K562 (cell line): ENCODE results near the gene GSK3B. TPM values are rescaled to one million over a fixed set of nuclear protein-coding genes. Genes with fewer than 3 reads are reported as not detected.

Source experiments
- ATAC-seq: fragments of 200-7000 bp; cut with Tn5 transposase; 3 replicates; pipeline ENCODE4 v1.9.1; 2020; ENCODE audit warnings: moderate library complexity
- BruUV-seq: library from RNA; stranded (reverse); fragments of 400-500 nt; replicated peaks from 2 replicates; lab custom pipeline; 2021; lab: Mats Ljungman, UMichigan
- CTCF ChIA-PET: fragments of 300-600 bp; formaldehyde crosslinking; extraction: SDS; loops from one replicate; lab custom pipeline; 2021; ENCODE audit warnings: low intra/inter-chr PET ratio; lab: Yijun Ruan, JAX
- POLR2A ChIA-PET: fragments of 300-600, 350-650 bp; sonication (Branson Sonifier 250); formaldehyde crosslinking; extraction: SDS; loops from one replicate; lab custom pipeline; 2021; ENCODE audit warnings: antibody characterized with exemption, inconsistent platforms; lab: Yijun Ruan, JAX
- DNase-seq, 4 experiments: peaks; one replicate each; pipeline versions ENCODE4 v3.0.0 to v3.0.0-alpha.2; 2011 to 2018; ENCODE audit warnings: low spot score in 3 of 4, mixed read lengths in 3 of 4; ENCODE audit errors: extremely low read depth in 1 of 4
- FAIRE-seq: peaks from 2 replicates; lab custom pipeline; 2011; peaks lifted over from hg19 to GRCh38; lab: Jason Lieb, UNC
- H2AFZ ChIP-seq: 2 replicates; pipeline ENCODE4 v1.6.0; 2011; ENCODE audit warnings: low read depth, low read length, control low read depth, inconsistent platforms
- H3K27ac ChIP-seq: fragments of 200-600 bp; 3 replicates; pipeline ENCODE4 v1.8.0; 2011; ENCODE audit warnings: low read depth, mild to moderate bottlenecking, control low read depth, inconsistent platforms, low read length, moderate library complexity, mixed read lengths; ENCODE audit errors: extremely low read depth
- H3K27me3 ChIP-seq, 2 experiments: fragments of 300-600 bp in 1 of 2; 2 replicates in 1 of 2; 3 replicates in 1 of 2; pipeline versions ENCODE4 v1.6.0 to v1.8.0; 2011; ENCODE audit warnings: inconsistent platforms in 2 of 2, low read length in 2 of 2, mild to moderate bottlenecking in 1 of 2, mixed read lengths in 1 of 2, moderate library complexity in 1 of 2; ENCODE audit not compliant: control insufficient read depth in 2 of 2, insufficient read depth in 2 of 2
- H3K36me3 ChIP-seq: fragments of 300-600 bp; 3 replicates; pipeline ENCODE4 v1.8.0; 2011; ENCODE audit warnings: mild to moderate bottlenecking, low read length, inconsistent platforms; ENCODE audit not compliant: control insufficient read depth, insufficient read depth
- H3K4me1 ChIP-seq, 2 experiments: fragments of 200-600 bp in 1 of 2; replicated peaks in 1 of 2; 2 replicates in 1 of 2; 3 replicates in 1 of 2; pipeline versions ENCODE4 v1.5.1 to v1.8.0; 2011; ENCODE audit warnings: inconsistent platforms in 2 of 2, low read length in 2 of 2, mild to moderate bottlenecking in 1 of 2, mixed read lengths in 1 of 2, moderate library complexity in 1 of 2; ENCODE audit not compliant: control insufficient read depth in 2 of 2, insufficient read depth in 2 of 2
- H3K4me2 ChIP-seq: 2 replicates; pipeline ENCODE4 v1.6.1; 2011; ENCODE audit warnings: low read length, control low read depth, inconsistent platforms, mixed read lengths; ENCODE audit not compliant: insufficient read depth
- H3K4me3 ChIP-seq: fragments of 200-600 bp; sonication (generic), shearing (Covaris generic); 2 replicates; pipeline ENCODE4 v1.5.1; 2016; ENCODE audit warnings: control low read depth, inconsistent platforms
- H3K79me2 ChIP-seq: fragments of 200-600 bp; 3 replicates; pipeline ENCODE4 v1.8.0; 2011; ENCODE audit warnings: low read length, inconsistent platforms; ENCODE audit not compliant: control insufficient read depth, insufficient read depth
- H3K9ac ChIP-seq, 2 experiments: 2 replicates each; pipeline versions ENCODE4 v1.6.0 to v1.6.1; 2011; ENCODE audit warnings: low read depth in 2 of 2, low read length in 2 of 2, control low read depth in 1 of 2, inconsistent platforms in 1 of 2, mild to moderate bottlenecking in 1 of 2, mixed read lengths in 1 of 2; ENCODE audit not compliant: insufficient read depth in 1 of 2
- H3K9me1 ChIP-seq: one replicate; pipeline ENCODE4 v1.6.0; 2011; ENCODE audit warnings: inconsistent platforms, mild to moderate bottlenecking, low read length, moderate library complexity; ENCODE audit not compliant: control insufficient read depth, insufficient read depth
- H3K9me3 ChIP-seq: replicated peaks from 2 replicates; pipeline ENCODE4 v1.5.1; 2011; ENCODE audit warnings: low read depth, low read length, inconsistent platforms; ENCODE audit not compliant: control insufficient read depth, insufficient read depth
- H4K20me1 ChIP-seq: replicated peaks from 2 replicates; pipeline ENCODE4 v1.6.1; 2011; ENCODE audit warnings: low read length, inconsistent platforms, mixed read lengths; ENCODE audit not compliant: control insufficient read depth, insufficient read depth
- BCLAF1 ChIP-seq, 2 experiments: fragments of 450-650 bp in 1 of 2; IDR thresholded peaks; 2 replicates each; pipeline ENCODE4 v1.6.1; 2011 to 2017; ENCODE audit warnings: low read depth in 2 of 2, antibody characterized with exemption in 1 of 2, borderline replicate concordance in 1 of 2, low read length in 1 of 2, mild to moderate bottlenecking in 1 of 2, mixed read lengths in 1 of 2; ENCODE audit not compliant: control insufficient read depth in 1 of 2
- BRD9 ChIP-seq: fragments of 450-650 bp; IDR thresholded peaks from 2 replicates; pipeline ENCODE4 v1.6.1; 2018; ENCODE audit warnings: low read depth; ENCODE audit not compliant: partially characterized antibody
- FOXJ2 ChIP-seq: fragments of 200-800 bp; sonication (Bioruptor generic); IDR thresholded peaks from 2 replicates; pipeline ENCODE4 v1.6.1; 2016; ENCODE audit warnings: missing genetic modification characterization, missing compliant biosample characterization
- FOXK1 ChIP-seq: sonication (generic); formaldehyde crosslinking; IDR thresholded peaks from 2 replicates; pipeline ENCODE4 v1.8.0; 2022; ENCODE audit warnings: missing genetic modification reagents, mild to moderate bottlenecking, borderline replicate concordance
- KLF13 ChIP-seq: fragments of 450-650 bp; IDR thresholded peaks from 2 replicates; pipeline ENCODE4 v1.6.1; 2016; ENCODE audit warnings: missing genetic modification characterization, low read depth, mild to moderate bottlenecking, missing compliant biosample characterization, moderate library complexity, borderline replicate concordance
- PHF21A ChIP-seq: fragments of 450-650 bp; IDR thresholded peaks from 2 replicates; pipeline ENCODE4 v1.6.1; 2017; ENCODE audit warnings: low read depth, borderline replicate concordance
- ZFP36 ChIP-seq: fragments of 150-350 bp; IDR thresholded peaks from 2 replicates; pipeline ENCODE4 v1.6.1; 2018; ENCODE audit warnings: low read length, low read depth; ENCODE audit not compliant: partially characterized antibody
- ZKSCAN3 ChIP-seq: fragments of 250-450 bp; sonication (Bioruptor Pico); IDR thresholded peaks from 2 replicates; pipeline ENCODE4 v1.4.0; 2020
- ZNF133 ChIP-seq: fragments of 250-450 bp; sonication (Bioruptor Pico); IDR thresholded peaks from 2 replicates; pipeline ENCODE4 v1.4.0; 2020; ENCODE audit warnings: mild to moderate bottlenecking
- ZNF277 ChIP-seq: fragments of 250-450 bp; sonication (Bioruptor Pico); IDR thresholded peaks from 2 replicates; pipeline ENCODE4 v1.8.0; 2022; ENCODE audit warnings: inconsistent platforms, mild to moderate bottlenecking, moderate library complexity, borderline replicate concordance
- ZNF41 ChIP-seq: fragments of 250-450 bp; sonication (Bioruptor Pico); conservative IDR thresholded peaks from 2 replicates; pipeline ENCODE4 v1.4.0; 2020; ENCODE audit warnings: mild to moderate bottlenecking
- WGBS: fragments of 100-300 bp; shearing (Covaris generic); methylation state at CpG from one replicate; pipeline ENCODE4 v1.1.6; 2016; ENCODE audit warnings: low coverage, mixed read lengths; ENCODE audit not compliant: insufficient coverage; ENCODE audit errors: missing lambda C conversion rate; 5-methylcytosine and 5-hydroxymethylcytosine counted together
- in situ Hi-C: fragments of 300-500 bp; cut with MboI; formaldehyde crosslinking; loops from 4 replicates; pipeline ENCODE4 v1.15.0; 2018; ENCODE audit warnings: inconsistent platforms, mixed read lengths
- intact Hi-C: fragments of 100-400 bp; cut with micrococcal nuclease; formaldehyde crosslinking; loops from 2 replicates; pipeline ENCODE4 v1.14.2; 2022
- polyA plus RNA-seq, 8 experiments: library from polyadenylated mRNA; depleted of rRNA in 4 of 8; stranded (reverse) in 5 of 8; unstranded in 3 of 8; fragments of >200 nt; fragmentation: Nextera tagmentation in 2 of 8; fragmentation: Illumina TruSeq in 1 of 8; extraction: Ambion mirVana in 2 of 8; extraction: Trizol in 1 of 8; gene quantifications; 2 replicates each; pipeline versions ENCODE4 v1.2.1 to v1.2.3, GENCODE V29; 2011 to 2014; ENCODE audit warnings: inconsistent platforms in 1 of 8, missing spikeins in 1 of 8
- total RNA-seq, 7 experiments: library from RNA; depleted of rRNA in 6 of 7; stranded (reverse); fragments of >200 nt in 6 of 7; fragmentation: Illumina TruSeq in 2 of 7; extraction: Trizol in 2 of 7; gene quantifications; 2 replicates each; pipeline versions ENCODE4 v1.2.1 to v1.2.3, GENCODE V29; 2011 to 2021; ENCODE audit warnings: low replicate concordance in 1 of 7
- TF ChIP-seq, protein P1 (sequence below): sonication (generic); formaldehyde crosslinking; IDR thresholded peaks from 2 replicates; pipeline ENCODE4 v1.8.0; 2023; ENCODE audit warnings: missing genetic modification reagents, mild to moderate bottlenecking, borderline replicate concordance

Gene GSK3B
- total and polyA plus RNA-seq, 9 of the 15 experiments (the other 6 are each of a cell fraction or from before 2014, with no cell fraction given), result 4.7 to 25.0 (median 18.7) TPM

DNA sequence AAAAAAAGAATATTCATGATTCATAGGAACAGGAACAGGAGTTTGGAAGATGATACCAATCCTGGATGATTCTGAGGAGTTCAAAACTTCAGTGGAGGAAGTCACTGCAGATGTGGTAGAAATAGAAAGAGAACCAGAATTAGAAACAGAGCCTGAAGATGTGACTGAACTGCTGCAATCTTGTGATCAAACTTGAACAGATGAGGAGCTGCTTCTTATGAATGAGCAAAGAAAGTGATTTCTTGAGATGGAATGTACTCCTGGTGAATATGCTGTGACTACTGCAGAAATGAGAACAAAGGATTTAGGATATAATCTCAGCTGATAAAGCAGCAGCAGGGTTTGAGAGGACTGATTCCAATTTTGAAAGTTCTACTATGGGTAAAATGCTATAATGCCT, 72.7 kb downstream of the GSK3B start (continued):
- TF ChIP-seq BCLAF1 (IDR thresholded peaks at IDR 0.05; ENCODE audit: borderline replicate concordance in 1 of 2, control insufficient read depth in 1 of 2, low read depth in 2 of 2, low read length in 1 of 2) (no peak), BRD9 (no peak), ZFP36 (no peak), ZNF277 (CRISPR knock-in tag) (no peak), PHF21A (no peak)

GRCh38 chr3:120018299-120018698, 75.9 kb downstream of the GSK3B start:
- Histone ChIP-seq H3K9me3 (no peaks in the 10 kb centered on the region), H2AFZ (no peak overlapping the region), H3K4me2 (no peak overlapping the region), H4K20me1 (peaks cover 5% of the 10 kb centered on the region), H3K4me1 (peaks cover 0 to 7% of the 10 kb centered on the region in 2 experiments; a peak in 3 of 5 replicates), H3K9me1 (no peaks in the 10 kb centered on the region), H3K79me2 (peaks cover 81% of the 10 kb centered on the region), H3K27me3 (no peaks in the 10 kb centered on the region), H3K27ac (no peak overlapping the region), H3K9ac (no peak overlapping the region), H3K36me3 (no peaks in the 10 kb centered on the region), H3K4me3 (no peak overlapping the region)
- intact Hi-C loops, result loop anchor here (5.0 kb wide), 1 partner anchor 74 kb away; the partner anchor contains the start of gene GSK3B
- ChIA-PET CTCF (no interaction called here), POLR2A (no interaction called here)
- FAIRE-seq, result no peak
- no peak for DNase-seq
- ATAC-seq, result no peak
- 79% methylated on average over 3 of the region's 3 CpGs for WGBS
- in situ Hi-C loops, result no loop called here
- no TSS peak for BruUV-seq
- no peak for TF ChIP-seq KLF13 (tag)
- no peak for TF ChIP-seq FOXK1
- TF ChIP-seq FOXJ2 (tag), result no peak
- no peak for TF ChIP-seq ZNF41
- TF ChIP-seq, protein P1, sequence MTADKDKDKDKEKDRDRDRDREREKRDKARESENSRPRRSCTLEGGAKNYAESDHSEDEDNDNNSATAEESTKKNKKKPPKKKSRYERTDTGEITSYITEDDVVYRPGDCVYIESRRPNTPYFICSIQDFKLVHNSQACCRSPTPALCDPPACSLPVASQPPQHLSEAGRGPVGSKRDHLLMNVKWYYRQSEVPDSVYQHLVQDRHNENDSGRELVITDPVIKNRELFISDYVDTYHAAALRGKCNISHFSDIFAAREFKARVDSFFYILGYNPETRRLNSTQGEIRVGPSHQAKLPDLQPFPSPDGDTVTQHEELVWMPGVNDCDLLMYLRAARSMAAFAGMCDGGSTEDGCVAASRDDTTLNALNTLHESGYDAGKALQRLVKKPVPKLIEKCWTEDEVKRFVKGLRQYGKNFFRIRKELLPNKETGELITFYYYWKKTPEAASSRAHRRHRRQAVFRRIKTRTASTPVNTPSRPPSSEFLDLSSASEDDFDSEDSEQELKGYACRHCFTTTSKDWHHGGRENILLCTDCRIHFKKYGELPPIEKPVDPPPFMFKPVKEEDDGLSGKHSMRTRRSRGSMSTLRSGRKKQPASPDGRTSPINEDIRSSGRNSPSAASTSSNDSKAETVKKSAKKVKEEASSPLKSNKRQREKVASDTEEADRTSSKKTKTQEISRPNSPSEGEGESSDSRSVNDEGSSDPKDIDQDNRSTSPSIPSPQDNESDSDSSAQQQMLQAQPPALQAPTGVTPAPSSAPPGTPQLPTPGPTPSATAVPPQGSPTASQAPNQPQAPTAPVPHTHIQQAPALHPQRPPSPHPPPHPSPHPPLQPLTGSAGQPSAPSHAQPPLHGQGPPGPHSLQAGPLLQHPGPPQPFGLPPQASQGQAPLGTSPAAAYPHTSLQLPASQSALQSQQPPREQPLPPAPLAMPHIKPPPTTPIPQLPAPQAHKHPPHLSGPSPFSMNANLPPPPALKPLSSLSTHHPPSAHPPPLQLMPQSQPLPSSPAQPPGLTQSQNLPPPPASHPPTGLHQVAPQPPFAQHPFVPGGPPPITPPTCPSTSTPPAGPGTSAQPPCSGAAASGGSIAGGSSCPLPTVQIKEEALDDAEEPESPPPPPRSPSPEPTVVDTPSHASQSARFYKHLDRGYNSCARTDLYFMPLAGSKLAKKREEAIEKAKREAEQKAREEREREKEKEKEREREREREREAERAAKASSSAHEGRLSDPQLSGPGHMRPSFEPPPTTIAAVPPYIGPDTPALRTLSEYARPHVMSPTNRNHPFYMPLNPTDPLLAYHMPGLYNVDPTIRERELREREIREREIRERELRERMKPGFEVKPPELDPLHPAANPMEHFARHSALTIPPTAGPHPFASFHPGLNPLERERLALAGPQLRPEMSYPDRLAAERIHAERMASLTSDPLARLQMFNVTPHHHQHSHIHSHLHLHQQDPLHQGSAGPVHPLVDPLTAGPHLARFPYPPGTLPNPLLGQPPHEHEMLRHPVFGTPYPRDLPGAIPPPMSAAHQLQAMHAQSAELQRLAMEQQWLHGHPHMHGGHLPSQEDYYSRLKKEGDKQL (CRISPR knock-in tag), result no peak
- TF ChIP-seq ZNF133 (CRISPR knock-in tag), result no peak
- TF ChIP-seq ZKSCAN3 (CRISPR knock-in tag), result no peak
